HepG2 (cell line): ENCODE measurements around the gene PRDX2. TPM values are rescaled to one million over a fixed set of nuclear protein-coding genes. Genes with fewer than 3 reads are reported as not detected.

ENCODE experiments used
- FOXJ3 ChIP-seq: sonication (generic); formaldehyde crosslinking; IDR thresholded peaks from 2 replicates; pipeline ENCODE4 v1.4.0; 2020; ENCODE audit warnings: missing genetic modification reagents, mild to moderate bottlenecking, borderline replicate concordance
- KLF13 ChIP-seq: sonication (generic); formaldehyde crosslinking; IDR thresholded peaks from 2 replicates; pipeline ENCODE4 v1.4.0; 2020; ENCODE audit warnings: mild to moderate bottlenecking, missing genetic modification reagents
- MLLT10 ChIP-seq: sonication (generic); formaldehyde crosslinking; IDR thresholded peaks from 2 replicates; pipeline ENCODE4 v1.4.0; 2020; ENCODE audit warnings: missing genetic modification reagents
- MTF1 ChIP-seq: sonication (generic); formaldehyde crosslinking; IDR thresholded peaks from 2 replicates; pipeline ENCODE4 v1.5.0; 2020; ENCODE audit warnings: missing genetic modification reagents
- MYC ChIP-seq: sonication (generic); formaldehyde crosslinking; IDR thresholded peaks from 2 replicates; pipeline ENCODE4 v1.9.0; 2021; ENCODE audit warnings: missing genetic modification reagents, borderline replicate concordance
- NR2F2 ChIP-seq: IDR thresholded peaks from 2 replicates; pipeline ENCODE4 v1.6.1; 2012; ENCODE audit warnings: low read depth, inconsistent platforms, borderline replicate concordance
- RBFOX2 ChIP-seq: fragments of 200-400 bp; formaldehyde crosslinking; IDR thresholded peaks from 2 replicates; pipeline ENCODE4 v1.6.1; 2017; ENCODE audit warnings: low read depth, mild to moderate bottlenecking, low read length
- RFX5 ChIP-seq: IDR thresholded peaks from 2 replicates; pipeline ENCODE4 v1.6.1; 2011; ENCODE audit warnings: low read depth, low read length, improper control_type of control experiment
- THAP11 ChIP-seq: IDR thresholded peaks from 2 replicates; pipeline ENCODE4 v1.6.1; 2016; ENCODE audit warnings: missing biosample characterization, missing genetic modification reagents
- ZC3H4 ChIP-seq: sonication (generic); formaldehyde crosslinking; IDR thresholded peaks from 2 replicates; pipeline ENCODE4 v1.4.0; 2020; ENCODE audit warnings: missing genetic modification reagents, borderline replicate concordance
- ZFAT ChIP-seq: sonication (generic); formaldehyde crosslinking; conservative IDR thresholded peaks from 2 replicates; pipeline ENCODE4 v1.8.1; 2023; ENCODE audit warnings: missing genetic modification reagents, inconsistent platforms
- ZFP37 ChIP-seq: sonication (generic); formaldehyde crosslinking; IDR thresholded peaks from 2 replicates; pipeline ENCODE4 v1.4.0; 2020; ENCODE audit warnings: missing genetic modification reagents, borderline replicate concordance
- ZNF17 ChIP-seq: sonication (generic); formaldehyde crosslinking; IDR thresholded peaks from 2 replicates; pipeline ENCODE4 v1.5.0; 2020; ENCODE audit warnings: mild to moderate bottlenecking, missing genetic modification reagents
- ZNF205 ChIP-seq: IDR thresholded peaks from 2 replicates; pipeline ENCODE4 v1.6.1; 2018; ENCODE audit warnings: missing biosample characterization, missing genetic modification reagents
- ZNF292 ChIP-seq: sonication (generic); formaldehyde crosslinking; IDR thresholded peaks from 2 replicates; pipeline ENCODE4 v1.8.1; 2022; ENCODE audit warnings: mild to moderate bottlenecking, low read depth, missing genetic modification reagents, borderline replicate concordance
- ZNF326 ChIP-seq: sonication (generic); formaldehyde crosslinking; IDR thresholded peaks from 2 replicates; pipeline ENCODE4 v1.4.0; 2020; ENCODE audit warnings: missing genetic modification reagents, borderline replicate concordance
- ZNF616 ChIP-seq: sonication (generic); formaldehyde crosslinking; IDR thresholded peaks from 2 replicates; pipeline ENCODE4 v1.5.0; 2020; ENCODE audit warnings: low read depth, mild to moderate bottlenecking, missing genetic modification reagents
- polyA plus RNA-seq, 8 experiments: library from polyadenylated mRNA; depleted of rRNA in 3 of 8; stranded (reverse) in 7 of 8; unstranded in 1 of 8; fragments of >200 nt; fragmentation: Illumina TruSeq in 4 of 8; extraction: Trizol in 4 of 8; gene quantifications; 2 replicates each; pipeline versions ENCODE4 v1.2.1 to v1.2.3, GENCODE V29; 2011 to 2016; ENCODE audit warnings: low read depth in 4 of 8, missing spikeins in 1 of 8, mixed read lengths in 1 of 8; ENCODE audit not compliant: insufficient read depth in 1 of 8
- total RNA-seq, 5 experiments: library from RNA; depleted of rRNA; stranded (reverse); fragments of >200 nt; fragmentation: Illumina TruSeq; extraction: Trizol; gene quantifications; 2 replicates each; pipeline ENCODE4 v1.2.3, GENCODE V29; 2016; ENCODE audit warnings: low read depth in 1 of 5
- TF ChIP-seq, protein P1 (sequence below): sonication (generic); formaldehyde crosslinking; IDR thresholded peaks from 2 replicates; pipeline ENCODE4 v1.8.0; 2022; ENCODE audit warnings: missing genetic modification reagents, low read depth, mild to moderate bottlenecking, borderline replicate concordance
- TF ChIP-seq, protein P2 (sequence below): sonication (generic); formaldehyde crosslinking; IDR thresholded peaks from 2 replicates; pipeline ENCODE4 v1.5.0; 2020; ENCODE audit warnings: mild to moderate bottlenecking, missing genetic modification reagents, borderline replicate concordance
- TF ChIP-seq, protein P3 (sequence below): IDR thresholded peaks from 2 replicates; pipeline ENCODE4 v1.6.1; 2016; ENCODE audit warnings: missing compliant biosample characterization, missing genetic modification reagents, borderline replicate concordance
- TF ChIP-seq, protein P4 (sequence below): fragments of 450-650 bp; IDR thresholded peaks from 2 replicates; pipeline ENCODE4 v1.6.1; 2016
- TF ChIP-seq, protein P5 (sequence below): sonication (generic); formaldehyde crosslinking; IDR thresholded peaks from 2 replicates; pipeline ENCODE4 v1.4.0; 2020; ENCODE audit warnings: mild to moderate bottlenecking, low read depth, missing genetic modification reagents

The PRDX2 gene
- total and polyA plus RNA-seq, 2 of the 13 experiments (the other 11 are each of a cell fraction or from before 2014, with no cell fraction given): 218 to 381 TPM

DNA sequence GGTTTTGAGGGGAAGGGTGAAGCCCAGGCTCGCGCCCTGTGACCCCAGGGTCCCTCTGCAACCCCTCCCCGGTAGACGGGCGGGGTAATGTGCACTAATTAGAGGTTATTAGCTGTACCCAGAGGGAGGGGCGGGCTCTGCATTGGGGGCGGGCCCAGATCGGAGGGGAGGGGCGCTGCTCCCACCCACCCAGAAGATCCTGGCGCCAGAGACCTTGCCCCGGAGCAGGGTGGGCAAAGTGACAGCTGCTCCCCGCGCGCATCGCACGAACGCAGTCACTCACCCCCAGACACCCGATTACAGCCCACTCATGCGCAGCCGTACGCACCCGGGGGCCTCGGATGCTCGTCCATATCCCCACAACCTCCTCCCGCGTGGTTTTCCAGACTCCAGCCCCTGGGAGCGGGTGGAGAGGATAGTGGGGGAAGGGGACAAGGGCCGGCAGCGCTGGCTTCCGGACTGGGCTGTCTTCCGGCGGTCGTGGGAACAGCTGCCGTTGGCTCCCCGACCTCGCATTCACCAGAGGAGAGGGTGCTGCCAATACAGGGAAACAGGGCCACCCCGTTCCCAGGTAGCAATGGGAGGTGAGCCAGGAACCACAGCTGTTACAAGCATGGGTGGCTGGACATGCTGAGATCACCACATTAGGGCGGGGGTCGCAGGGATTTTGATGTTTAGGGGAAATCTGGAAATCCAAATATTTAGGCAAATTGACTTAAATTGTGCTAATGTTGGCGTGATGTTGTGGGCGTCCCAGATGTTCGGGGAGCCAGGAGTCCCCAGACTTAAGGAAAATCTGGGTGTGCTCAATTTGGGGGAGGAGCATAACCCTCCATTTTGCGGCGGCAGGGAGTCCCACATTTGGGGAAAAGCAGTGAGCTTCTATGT, 23.3 kb downstream of the PRDX2 start (continued):
- TF ChIP-seq FOXJ3 (no peak), RBFOX2 (peak; percentile 57; the same call in 1 of the 2 replicates), MYC (CRISPR knock-in tag) (peak; percentile 47), ZNF205 (CRISPR knock-in tag) (no peak), ZNF326 (CRISPR knock-in tag) (no peak), ZFAT (CRISPR knock-in tag) (no peak), ZNF616 (CRISPR knock-in tag) (no peak), KLF13 (CRISPR knock-in tag) (no peak), RFX5 (no peak), MTF1 (CRISPR knock-in tag) (no peak), THAP11 (CRISPR knock-in tag) (peak; percentile 43; the same call in 1 of the 2 replicates), ZNF17 (CRISPR knock-in tag) (no peak), ZC3H4 (0 out of 2 replicates have a peak, but pooled peaks have one; percentile 26), MLLT10 (CRISPR knock-in tag) (no peak), NR2F2 (no peak), ZFP37 (CRISPR knock-in tag) (peak; percentile 35; the same call in 1 of the 2 replicates), ZNF292 (CRISPR knock-in tag) (no peak)
- TF ChIP-seq, protein P1, sequence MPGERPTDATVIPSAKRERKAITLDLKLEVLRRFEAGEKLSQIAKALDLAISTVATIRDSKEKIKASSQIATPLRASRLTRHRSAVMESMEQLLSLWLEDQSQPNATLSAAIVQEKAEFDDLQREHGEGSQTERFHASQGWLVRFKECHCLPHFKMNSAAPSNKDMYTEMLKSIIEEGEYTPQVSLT (CRISPR knock-in tag): no peak
- TF ChIP-seq, protein P2, sequence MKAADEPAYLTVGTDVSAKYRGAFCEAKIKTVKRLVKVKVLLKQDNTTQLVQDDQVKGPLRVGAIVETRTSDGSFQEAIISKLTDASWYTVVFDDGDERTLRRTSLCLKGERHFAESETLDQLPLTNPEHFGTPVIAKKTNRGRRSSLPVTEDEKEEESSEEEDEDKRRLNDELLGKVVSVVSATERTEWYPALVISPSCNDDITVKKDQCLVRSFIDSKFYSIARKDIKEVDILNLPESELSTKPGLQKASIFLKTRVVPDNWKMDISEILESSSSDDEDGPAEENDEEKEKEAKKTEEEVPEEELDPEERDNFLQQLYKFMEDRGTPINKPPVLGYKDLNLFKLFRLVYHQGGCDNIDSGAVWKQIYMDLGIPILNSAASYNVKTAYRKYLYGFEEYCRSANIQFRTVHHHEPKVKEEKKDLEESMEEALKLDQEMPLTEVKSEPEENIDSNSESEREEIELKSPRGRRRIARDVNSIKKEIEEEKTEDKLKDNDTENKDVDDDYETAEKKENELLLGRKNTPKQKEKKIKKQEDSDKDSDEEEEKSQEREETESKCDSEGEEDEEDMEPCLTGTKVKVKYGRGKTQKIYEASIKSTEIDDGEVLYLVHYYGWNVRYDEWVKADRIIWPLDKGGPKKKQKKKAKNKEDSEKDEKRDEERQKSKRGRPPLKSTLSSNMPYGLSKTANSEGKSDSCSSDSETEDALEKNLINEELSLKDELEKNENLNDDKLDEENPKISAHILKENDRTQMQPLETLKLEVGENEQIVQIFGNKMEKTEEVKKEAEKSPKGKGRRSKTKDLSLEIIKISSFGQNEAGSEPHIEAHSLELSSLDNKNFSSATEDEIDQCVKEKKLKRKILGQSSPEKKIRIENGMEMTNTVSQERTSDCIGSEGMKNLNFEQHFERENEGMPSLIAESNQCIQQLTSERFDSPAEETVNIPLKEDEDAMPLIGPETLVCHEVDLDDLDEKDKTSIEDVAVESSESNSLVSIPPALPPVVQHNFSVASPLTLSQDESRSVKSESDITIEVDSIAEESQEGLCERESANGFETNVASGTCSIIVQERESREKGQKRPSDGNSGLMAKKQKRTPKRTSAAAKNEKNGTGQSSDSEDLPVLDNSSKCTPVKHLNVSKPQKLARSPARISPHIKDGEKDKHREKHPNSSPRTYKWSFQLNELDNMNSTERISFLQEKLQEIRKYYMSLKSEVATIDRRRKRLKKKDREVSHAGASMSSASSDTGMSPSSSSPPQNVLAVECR (CRISPR knock-in tag): peak; percentile 46
- TF ChIP-seq, protein P3, sequence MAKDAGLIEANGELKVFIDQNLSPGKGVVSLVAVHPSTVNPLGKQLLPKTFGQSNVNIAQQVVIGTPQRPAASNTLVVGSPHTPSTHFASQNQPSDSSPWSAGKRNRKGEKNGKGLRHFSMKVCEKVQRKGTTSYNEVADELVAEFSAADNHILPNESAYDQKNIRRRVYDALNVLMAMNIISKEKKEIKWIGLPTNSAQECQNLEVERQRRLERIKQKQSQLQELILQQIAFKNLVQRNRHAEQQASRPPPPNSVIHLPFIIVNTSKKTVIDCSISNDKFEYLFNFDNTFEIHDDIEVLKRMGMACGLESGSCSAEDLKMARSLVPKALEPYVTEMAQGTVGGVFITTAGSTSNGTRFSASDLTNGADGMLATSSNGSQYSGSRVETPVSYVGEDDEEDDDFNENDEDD: no peak
- TF ChIP-seq, protein P4, sequence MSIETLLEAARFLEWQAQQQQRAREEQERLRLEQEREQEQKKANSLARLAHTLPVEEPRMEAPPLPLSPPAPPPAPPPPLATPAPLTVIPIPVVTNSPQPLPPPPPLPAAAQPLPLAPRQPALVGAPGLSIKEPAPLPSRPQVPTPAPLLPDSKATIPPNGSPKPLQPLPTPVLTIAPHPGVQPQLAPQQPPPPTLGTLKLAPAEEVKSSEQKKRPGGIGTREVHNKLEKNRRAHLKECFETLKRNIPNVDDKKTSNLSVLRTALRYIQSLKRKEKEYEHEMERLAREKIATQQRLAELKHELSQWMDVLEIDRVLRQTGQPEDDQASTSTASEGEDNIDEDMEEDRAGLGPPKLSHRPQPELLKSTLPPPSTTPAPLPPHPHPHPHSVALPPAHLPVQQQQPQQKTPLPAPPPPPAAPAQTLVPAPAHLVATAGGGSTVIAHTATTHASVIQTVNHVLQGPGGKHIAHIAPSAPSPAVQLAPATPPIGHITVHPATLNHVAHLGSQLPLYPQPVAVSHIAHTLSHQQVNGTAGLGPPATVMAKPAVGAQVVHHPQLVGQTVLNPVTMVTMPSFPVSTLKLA: no peak
- TF ChIP-seq, protein P5, sequence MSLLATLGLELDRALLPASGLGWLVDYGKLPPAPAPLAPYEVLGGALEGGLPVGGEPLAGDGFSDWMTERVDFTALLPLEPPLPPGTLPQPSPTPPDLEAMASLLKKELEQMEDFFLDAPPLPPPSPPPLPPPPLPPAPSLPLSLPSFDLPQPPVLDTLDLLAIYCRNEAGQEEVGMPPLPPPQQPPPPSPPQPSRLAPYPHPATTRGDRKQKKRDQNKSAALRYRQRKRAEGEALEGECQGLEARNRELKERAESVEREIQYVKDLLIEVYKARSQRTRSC (CRISPR knock-in tag): no peak
